ENCODE results near the gene FBXW12.

- TF ChIP-seq EZH2 (IDR thresholded peaks at IDR 0.05) (no peak), EZH2phosphoT487 (IDR thresholded peaks at IDR 0.05) (no peak)
Observed at GRCh38 chr3:48399387-48400172, 27.6 kb downstream of the FBXW12 start.

All from neural progenitor cell (in vitro differentiated cells).